GM10266 (cell line): Measurements from ENCODE around the gene MYRFL.

Experiments used
- DNase-seq: peaks from one replicate; pipeline ENCODE4 v3.0.0; 2012; ENCODE audit errors: extremely low spot score
- CTCF ChIP-seq: IDR thresholded peaks from 2 replicates; pipeline ENCODE4 v1.5.1; 2012; ENCODE audit warnings: mild to moderate bottlenecking, low read depth; ENCODE audit not compliant: control insufficient read depth, insufficient read depth; ENCODE audit errors: missing control alignments

The MYRFL gene

GRCh38 chr12:69919495-69919894, 94.5 kb downstream of the MYRFL start:
- DNase-seq, result no peak
- no peak for TF ChIP-seq CTCF

- TF ChIP-seq CTCF, result no peak
- DNase-seq, result no peak
Observed at GRCh38 chr12:69921831-69922230, 96.8 kb downstream of the MYRFL start.

- DNase-seq, result no peak
- no peak for TF ChIP-seq CTCF
Observed at GRCh38 chr12:69922999-69923398, 98.0 kb downstream of the MYRFL start.

- no peak for TF ChIP-seq CTCF
- no peak for DNase-seq
Observed at GRCh38 chr12:69925291-69925690, 100.3 kb downstream of the MYRFL start.

GRCh38 chr12:69927164-69927563, 102.1 kb downstream of the MYRFL start:
- TF ChIP-seq CTCF, result no peak
- no peak for DNase-seq

GRCh38 chr12:69929125-69929524, 104.1 kb downstream of the MYRFL start:
- no peak for DNase-seq

GRCh38 chr12:69929531-69929930, 104.5 kb downstream of the MYRFL start:
- no peak for TF ChIP-seq CTCF
- DNase-seq, result no peak

More at GRCh38 chr12:69929125-69929524, 104.1 kb downstream of the MYRFL start:
- no peak for TF ChIP-seq CTCF

- TF ChIP-seq CTCF, result no peak
- DNase-seq, result no peak
Observed at GRCh38 chr12:69931569-69931968, 106.5 kb downstream of the MYRFL start.
